PFSK-1 (cell line): ENCODE measurements around the gene AKAP1.

Experiments used
- FOXP2 ChIP-seq: optimal IDR thresholded peaks from 2 replicates; pipeline ENCODE3; 2011; ENCODE audit warnings: borderline replicate concordance, control low read depth, inconsistent platforms; ENCODE audit not compliant: insufficient read depth; ENCODE audit errors: extremely low read length, extremely low read depth
- POLR2AphosphoS5 ChIP-seq: IDR thresholded peaks from 2 replicates; pipeline ENCODE4 v1.6.1; 2012; ENCODE audit warnings: low read depth, mild to moderate bottlenecking, control low read depth, low read length, moderate library complexity
- SIN3A ChIP-seq: IDR thresholded peaks from 2 replicates; pipeline ENCODE4 v1.6.1; 2012; ENCODE audit warnings: mild to moderate bottlenecking, low read length, moderate library complexity, borderline replicate concordance; ENCODE audit not compliant: insufficient read depth
- TAF1 ChIP-seq: IDR thresholded peaks from 2 replicates; pipeline ENCODE4 v1.6.1; 2012; ENCODE audit warnings: low read length, control low read depth, borderline replicate concordance; ENCODE audit not compliant: insufficient read depth
- TF ChIP-seq, protein P1 (sequence below), 2 experiments: IDR thresholded peaks; 2 replicates each; pipeline versions ENCODE4 v1.6.1 to v1.8.0; 2011 to 2012; ENCODE audit warnings: low read depth in 2 of 2, low read length in 2 of 2, control low read depth in 1 of 2, inconsistent platforms in 1 of 2, mild to moderate bottlenecking in 1 of 2, moderate library complexity in 1 of 2; ENCODE audit not compliant: insufficient read depth in 1 of 2

AKAP1 gene

DNA sequence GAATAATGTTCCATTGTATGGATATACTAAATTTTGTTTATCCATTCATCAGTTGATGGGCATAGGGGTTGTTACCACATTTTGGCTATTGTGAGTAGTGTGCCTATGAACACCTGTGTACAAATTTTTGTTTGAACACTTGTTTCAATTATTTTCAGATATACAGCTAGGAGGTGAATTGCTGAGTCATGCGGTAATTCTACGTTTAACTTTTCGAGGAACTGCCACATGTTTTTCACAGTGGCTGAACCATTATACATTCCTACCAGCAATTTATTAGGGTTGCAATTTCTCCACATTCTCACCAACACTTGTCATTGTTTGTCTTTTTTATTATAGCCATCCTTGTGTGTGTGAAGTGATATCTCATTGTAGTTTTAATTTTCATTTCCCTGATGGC, 75.6 kb downstream of the AKAP1 start:
- no peak for TF ChIP-seq FOXP2
- TF ChIP-seq SIN3A = no peak

- TF ChIP-seq, protein P1, sequence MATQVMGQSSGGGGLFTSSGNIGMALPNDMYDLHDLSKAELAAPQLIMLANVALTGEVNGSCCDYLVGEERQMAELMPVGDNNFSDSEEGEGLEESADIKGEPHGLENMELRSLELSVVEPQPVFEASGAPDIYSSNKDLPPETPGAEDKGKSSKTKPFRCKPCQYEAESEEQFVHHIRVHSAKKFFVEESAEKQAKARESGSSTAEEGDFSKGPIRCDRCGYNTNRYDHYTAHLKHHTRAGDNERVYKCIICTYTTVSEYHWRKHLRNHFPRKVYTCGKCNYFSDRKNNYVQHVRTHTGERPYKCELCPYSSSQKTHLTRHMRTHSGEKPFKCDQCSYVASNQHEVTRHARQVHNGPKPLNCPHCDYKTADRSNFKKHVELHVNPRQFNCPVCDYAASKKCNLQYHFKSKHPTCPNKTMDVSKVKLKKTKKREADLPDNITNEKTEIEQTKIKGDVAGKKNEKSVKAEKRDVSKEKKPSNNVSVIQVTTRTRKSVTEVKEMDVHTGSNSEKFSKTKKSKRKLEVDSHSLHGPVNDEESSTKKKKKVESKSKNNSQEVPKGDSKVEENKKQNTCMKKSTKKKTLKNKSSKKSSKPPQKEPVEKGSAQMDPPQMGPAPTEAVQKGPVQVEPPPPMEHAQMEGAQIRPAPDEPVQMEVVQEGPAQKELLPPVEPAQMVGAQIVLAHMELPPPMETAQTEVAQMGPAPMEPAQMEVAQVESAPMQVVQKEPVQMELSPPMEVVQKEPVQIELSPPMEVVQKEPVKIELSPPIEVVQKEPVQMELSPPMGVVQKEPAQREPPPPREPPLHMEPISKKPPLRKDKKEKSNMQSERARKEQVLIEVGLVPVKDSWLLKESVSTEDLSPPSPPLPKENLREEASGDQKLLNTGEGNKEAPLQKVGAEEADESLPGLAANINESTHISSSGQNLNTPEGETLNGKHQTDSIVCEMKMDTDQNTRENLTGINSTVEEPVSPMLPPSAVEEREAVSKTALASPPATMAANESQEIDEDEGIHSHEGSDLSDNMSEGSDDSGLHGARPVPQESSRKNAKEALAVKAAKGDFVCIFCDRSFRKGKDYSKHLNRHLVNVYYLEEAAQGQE (IDR thresholded peaks at IDR 0.05; ENCODE audit: insufficient read depth in 1 of 2, low read depth in 2 of 2, low read length in 2 of 2) = no peak
- TF ChIP-seq SIN3A (no peak), TAF1 (no peak)
Observed at GRCh38 chr17:57164814-57165213, 79.8 kb downstream of the AKAP1 start.

DNA sequence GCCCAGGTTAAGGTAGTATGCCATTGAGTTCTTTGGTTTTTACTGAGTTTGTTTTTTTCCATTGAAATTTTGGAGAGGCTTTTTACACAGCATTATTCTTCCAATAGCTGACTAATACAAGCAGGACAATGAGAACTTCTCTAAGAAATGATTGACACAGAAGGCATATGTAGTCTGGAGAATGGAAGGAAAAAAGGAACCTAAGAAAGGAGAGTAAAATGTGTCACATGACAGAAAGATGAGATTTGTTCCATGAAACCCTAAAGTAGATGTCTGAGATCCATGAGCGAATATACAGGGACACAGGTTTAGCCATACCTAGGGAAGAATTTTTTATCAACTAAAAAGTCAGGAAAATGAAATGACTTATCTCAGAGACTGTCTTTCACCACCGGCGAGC, 80.7 kb downstream of the AKAP1 start:
- TF ChIP-seq POLR2AphosphoS5 = no peak
- TF ChIP-seq, protein P1 (IDR thresholded peaks at IDR 0.05; ENCODE audit: insufficient read depth in 1 of 2, low read depth in 2 of 2, low read length in 2 of 2) = no peak
- no peak for TF ChIP-seq TAF1
- no peak for TF ChIP-seq SIN3A
- no peak for TF ChIP-seq FOXP2

- no peak for TF ChIP-seq FOXP2
- no peak for TF ChIP-seq SIN3A
- TF ChIP-seq TAF1 = no peak
- TF ChIP-seq POLR2AphosphoS5 = no peak
- TF ChIP-seq, protein P1 (IDR thresholded peaks at IDR 0.05; ENCODE audit: insufficient read depth in 1 of 2, low read depth in 2 of 2, low read length in 2 of 2) = no peak
Observed at GRCh38 chr17:57166803-57167202, 81.8 kb downstream of the AKAP1 start.

- TF ChIP-seq POLR2AphosphoS5 = no peak
- TF ChIP-seq, protein P1 (IDR thresholded peaks at IDR 0.05; ENCODE audit: insufficient read depth in 1 of 2, low read depth in 2 of 2, low read length in 2 of 2) = no peak
- TF ChIP-seq FOXP2 = no peak
- no peak for TF ChIP-seq TAF1
- no peak for TF ChIP-seq SIN3A
Observed at GRCh38 chr17:57168695-57169094, 83.6 kb downstream of the AKAP1 start.
